ENCODE data around the gene ARHGAP12. TPM values are rescaled to one million over a fixed set of nuclear protein-coding genes. Genes with fewer than 3 reads are reported as not detected.

Gene ARHGAP12
- total and polyA plus RNA-seq, 10 donors = 20.5 to 69.7 (median 46.9) TPM

DNA sequence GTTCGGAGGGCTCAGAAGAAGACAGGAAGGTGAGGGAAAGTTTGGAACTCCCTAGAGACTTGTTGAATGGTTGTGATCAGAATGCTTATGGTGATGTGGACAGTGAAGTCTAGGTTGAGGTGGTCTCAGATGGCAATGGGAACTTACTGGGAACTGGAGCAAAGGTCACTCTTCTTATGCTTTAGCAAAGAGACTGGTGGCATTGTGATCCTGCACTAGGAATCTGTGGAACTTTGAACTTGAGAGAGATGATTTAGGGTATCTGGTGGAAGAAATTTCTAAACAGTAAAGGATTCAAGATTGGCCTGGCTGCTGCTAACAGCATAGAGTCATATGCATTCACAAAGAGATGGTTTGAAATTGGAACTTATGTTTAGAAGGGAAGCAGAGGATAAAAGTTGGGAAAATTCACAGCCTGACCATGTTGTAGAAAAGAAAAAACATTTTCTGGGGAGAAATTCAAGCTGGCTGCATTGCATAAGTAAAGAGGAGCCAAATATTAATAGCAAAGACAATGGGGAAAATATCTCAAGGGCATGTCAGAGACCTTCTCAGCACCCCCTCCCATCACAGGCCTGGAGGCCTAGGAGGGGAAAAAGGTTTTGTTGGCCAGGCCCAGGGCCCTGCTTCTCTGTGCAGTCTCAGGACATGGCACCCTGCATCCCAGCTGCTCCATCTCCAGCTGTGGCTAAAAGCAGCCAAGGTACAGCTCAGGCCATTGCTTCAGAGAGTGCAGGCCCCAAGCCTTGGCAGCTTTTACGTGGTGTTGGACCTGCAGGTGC, 26.0 kb upstream of the ARHGAP12 start:
- H3K36me3 ChIP-seq = no peaks in the 10 kb centered on the region
- intact Hi-C loops (cut with DNase I; ENCODE audit: low total_unique reads) = no loop called here
- H3K4me3 ChIP-seq = no peak overlapping the region
- peaks cover 0 to 36% (median 13%) of the 10 kb centered on the region in 6 donors for H3K4me1 ChIP-seq
- no peak for DNase-seq
- no peaks in the 10 kb centered on the region for H3K27me3 ChIP-seq (replicated peaks in 1 of 7)
- H3K9me3 ChIP-seq = peaks cover 0 to 26% (median 19%) of the 10 kb centered on the region in 8 donors
- no peak overlapping the region for H3K27ac ChIP-seq
- TF ChIP-seq, protein P1, sequence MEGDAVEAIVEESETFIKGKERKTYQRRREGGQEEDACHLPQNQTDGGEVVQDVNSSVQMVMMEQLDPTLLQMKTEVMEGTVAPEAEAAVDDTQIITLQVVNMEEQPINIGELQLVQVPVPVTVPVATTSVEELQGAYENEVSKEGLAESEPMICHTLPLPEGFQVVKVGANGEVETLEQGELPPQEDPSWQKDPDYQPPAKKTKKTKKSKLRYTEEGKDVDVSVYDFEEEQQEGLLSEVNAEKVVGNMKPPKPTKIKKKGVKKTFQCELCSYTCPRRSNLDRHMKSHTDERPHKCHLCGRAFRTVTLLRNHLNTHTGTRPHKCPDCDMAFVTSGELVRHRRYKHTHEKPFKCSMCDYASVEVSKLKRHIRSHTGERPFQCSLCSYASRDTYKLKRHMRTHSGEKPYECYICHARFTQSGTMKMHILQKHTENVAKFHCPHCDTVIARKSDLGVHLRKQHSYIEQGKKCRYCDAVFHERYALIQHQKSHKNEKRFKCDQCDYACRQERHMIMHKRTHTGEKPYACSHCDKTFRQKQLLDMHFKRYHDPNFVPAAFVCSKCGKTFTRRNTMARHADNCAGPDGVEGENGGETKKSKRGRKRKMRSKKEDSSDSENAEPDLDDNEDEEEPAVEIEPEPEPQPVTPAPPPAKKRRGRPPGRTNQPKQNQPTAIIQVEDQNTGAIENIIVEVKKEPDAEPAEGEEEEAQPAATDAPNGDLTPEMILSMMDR (IDR thresholded peaks at IDR 0.05 in 8 of 11, conservative IDR thresholded peaks at IDR 0.05 in 3 of 11) = no peak
- no peak for TF ChIP-seq POLR2AphosphoS5 (IDR thresholded peaks at IDR 0.05)
- no peak for TF ChIP-seq POLR2A (IDR thresholded peaks at IDR 0.05)
- WGBS, 5 donors = 71 to 92% (median 89%) methylated on average over 2 of the region's 2 CpGs

DNA sequence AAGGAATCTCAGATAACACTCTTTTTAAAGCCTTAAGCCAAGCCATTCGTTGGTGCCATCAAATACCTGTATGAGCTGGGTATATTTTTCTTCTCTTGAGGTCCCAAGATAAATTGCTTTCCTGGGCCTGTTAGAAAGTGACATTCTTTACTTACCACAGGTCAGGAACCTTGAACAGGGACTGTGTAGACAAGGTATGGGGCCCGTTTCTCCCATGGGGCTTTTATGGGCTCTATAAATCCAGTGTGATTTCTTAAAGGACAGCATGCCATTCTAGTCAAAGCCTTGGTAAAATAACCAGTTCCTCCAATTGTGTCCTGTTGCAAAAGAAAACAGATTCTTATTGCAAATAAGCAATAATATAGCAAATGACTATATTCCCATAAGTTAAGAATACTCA, 24.8 kb upstream of the ARHGAP12 start:
- H3K4me1 ChIP-seq = peaks cover 0 to 24% (median 8%) of the 10 kb centered on the region in 6 donors
- no peak overlapping the region for H3K27ac ChIP-seq
- TF ChIP-seq, protein P1 (IDR thresholded peaks at IDR 0.05 in 8 of 11, conservative IDR thresholded peaks at IDR 0.05 in 3 of 11) = no peak
- TF ChIP-seq POLR2A (IDR thresholded peaks at IDR 0.05) (no peak), POLR2AphosphoS5 (IDR thresholded peaks at IDR 0.05) (no peak)
- no peak for DNase-seq
- 83 to 95% (median 87%) methylated on average over 2 of the region's 2 CpGs for WGBS, 5 donors
- no peaks in the 10 kb centered on the region for H3K36me3 ChIP-seq
- H3K9me3 ChIP-seq = peaks cover 0 to 26% (median 19%) of the 10 kb centered on the region in 8 donors
- intact Hi-C loops (cut with DNase I; ENCODE audit: low total_unique reads) = no loop called here
- no peaks in the 10 kb centered on the region for H3K27me3 ChIP-seq (replicated peaks in 1 of 7)
- H3K4me3 ChIP-seq = no peak overlapping the region

DNA sequence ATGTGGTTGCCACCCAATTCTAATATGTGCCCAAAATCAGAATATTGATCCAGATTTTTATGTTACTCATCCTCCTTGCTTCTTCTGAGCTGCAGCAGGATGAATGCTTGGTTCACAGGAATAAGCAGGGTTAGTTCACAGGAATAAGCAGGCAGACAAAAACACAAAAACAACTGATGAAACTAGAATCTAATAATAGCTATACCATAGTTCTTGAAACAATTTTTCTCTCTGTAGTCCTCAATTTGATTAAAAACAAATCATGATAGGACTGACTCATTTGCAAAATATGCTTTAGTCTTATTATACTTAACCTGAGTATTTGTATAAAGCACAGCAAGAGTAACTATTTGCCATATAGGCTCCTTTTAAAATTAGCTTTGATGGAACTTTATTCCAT, 24.4 kb upstream of the ARHGAP12 start:
- Histone ChIP-seq H3K4me3 (no peak overlapping the region), H3K27me3 (replicated peaks in 1 of 7) (no peaks in the 10 kb centered on the region), H3K27ac (no peak overlapping the region), H3K36me3 (no peaks in the 10 kb centered on the region), H3K4me1 (peaks cover 0 to 23% (median 7%) of the 10 kb centered on the region in 6 donors), H3K9me3 (peaks cover 0 to 26% (median 19%) of the 10 kb centered on the region in 8 donors)
- no peak for DNase-seq
- TF ChIP-seq, protein P1 (IDR thresholded peaks at IDR 0.05 in 8 of 11, conservative IDR thresholded peaks at IDR 0.05 in 3 of 11) = no peak
- TF ChIP-seq POLR2A (IDR thresholded peaks at IDR 0.05) (no peak), POLR2AphosphoS5 (IDR thresholded peaks at IDR 0.05) (no peak)
- intact Hi-C loops (cut with DNase I; ENCODE audit: low total_unique reads) = no loop called here

DNA sequence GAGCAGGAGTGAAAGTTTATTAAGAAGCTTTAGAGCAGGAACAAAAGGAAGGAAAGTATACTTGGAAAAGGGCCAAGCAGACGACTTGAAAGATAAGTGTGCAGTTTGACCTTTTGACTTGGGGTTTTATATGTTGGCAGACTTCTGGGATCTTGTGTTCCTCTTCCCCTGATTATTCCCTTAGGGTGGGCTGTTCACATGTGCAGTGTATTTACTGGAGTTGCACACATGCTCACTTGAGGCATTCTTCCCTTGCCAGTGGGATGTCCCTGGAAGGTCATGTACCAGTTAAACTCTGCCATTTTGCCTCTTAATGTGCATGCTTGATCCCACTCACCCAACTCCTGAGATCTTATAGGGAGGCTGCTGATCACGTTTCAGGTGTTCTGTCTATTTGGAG, 23.4 kb upstream of the ARHGAP12 start:
- intact Hi-C loops (cut with DNase I; ENCODE audit: low total_unique reads) = no loop called here
- Histone ChIP-seq H3K27me3 (replicated peaks in 1 of 7) (no peaks in the 10 kb centered on the region), H3K27ac (no peak overlapping the region), H3K36me3 (no peaks in the 10 kb centered on the region), H3K4me1 (peaks cover 0 to 29% (median 12%) of the 10 kb centered on the region in 6 donors), H3K9me3 (peaks cover 0 to 26% (median 19%) of the 10 kb centered on the region in 8 donors), H3K4me3 (no peak overlapping the region)
- TF ChIP-seq POLR2A (IDR thresholded peaks at IDR 0.05) (no peak), POLR2AphosphoS5 (IDR thresholded peaks at IDR 0.05) (no peak)
- TF ChIP-seq, protein P1 (IDR thresholded peaks at IDR 0.05 in 8 of 11, conservative IDR thresholded peaks at IDR 0.05 in 3 of 11) = no peak
- 21 to 50% (median 31%) methylated on average over 2 of the region's 2 CpGs for WGBS, 5 donors
- DNase-seq = no peak

Measured in spleen (tissue), 11 donors.